GM19035 (cell line): ENCODE measurements around the gene DCDC2C.
"Not testable (repeated sequence)": the region's sequence is repeated elsewhere in the genome, so short reads cannot be mapped to it uniquely, and the experiment has no call there.

Experiments
- ATAC-seq: cut with Tn5 transposase; IDR thresholded peaks from one replicate; pipeline ENCODE4 v1.9.1; 2021; ENCODE audit not compliant: unreplicated experiment

Gene DCDC2C

DNA sequence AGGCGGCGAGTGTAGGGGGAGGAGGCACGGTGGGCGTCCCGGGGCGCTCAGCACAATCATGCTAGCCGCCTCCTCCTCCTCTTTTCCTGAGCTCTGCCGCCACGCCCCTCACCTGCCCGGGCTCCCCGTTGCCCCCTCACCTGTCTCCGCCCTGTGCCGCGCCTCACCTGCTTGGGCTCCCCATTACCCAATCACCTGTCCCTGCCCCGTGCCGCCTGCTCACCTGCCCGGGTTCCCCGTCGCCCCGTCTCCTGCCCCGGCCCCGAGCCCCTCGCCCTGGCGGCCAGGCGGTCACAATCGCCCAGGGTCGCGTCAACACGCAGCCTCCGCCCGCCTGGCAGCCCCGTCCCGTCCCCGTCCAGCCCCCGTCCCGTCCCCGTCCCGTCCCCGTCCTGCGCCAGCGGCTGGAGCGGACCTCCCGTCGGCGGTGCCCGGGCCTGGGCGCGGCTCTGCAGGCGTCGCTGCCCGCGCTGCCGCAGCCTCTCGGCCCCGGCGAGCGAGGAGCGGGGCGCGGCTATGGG is at the start of gene DCDC2C:
Gene DCDC2C (plus strand): TSS at position 340 of the 521 bp plus-strand sequence. CDS start 177 bp downstream, at position 517.
- no peak for ATAC-seq

- ATAC-seq, result no peak
Measured at GRCh38 chr2:3654011-3654410, 49.4 kb upstream of the DCDC2C start.

DNA sequence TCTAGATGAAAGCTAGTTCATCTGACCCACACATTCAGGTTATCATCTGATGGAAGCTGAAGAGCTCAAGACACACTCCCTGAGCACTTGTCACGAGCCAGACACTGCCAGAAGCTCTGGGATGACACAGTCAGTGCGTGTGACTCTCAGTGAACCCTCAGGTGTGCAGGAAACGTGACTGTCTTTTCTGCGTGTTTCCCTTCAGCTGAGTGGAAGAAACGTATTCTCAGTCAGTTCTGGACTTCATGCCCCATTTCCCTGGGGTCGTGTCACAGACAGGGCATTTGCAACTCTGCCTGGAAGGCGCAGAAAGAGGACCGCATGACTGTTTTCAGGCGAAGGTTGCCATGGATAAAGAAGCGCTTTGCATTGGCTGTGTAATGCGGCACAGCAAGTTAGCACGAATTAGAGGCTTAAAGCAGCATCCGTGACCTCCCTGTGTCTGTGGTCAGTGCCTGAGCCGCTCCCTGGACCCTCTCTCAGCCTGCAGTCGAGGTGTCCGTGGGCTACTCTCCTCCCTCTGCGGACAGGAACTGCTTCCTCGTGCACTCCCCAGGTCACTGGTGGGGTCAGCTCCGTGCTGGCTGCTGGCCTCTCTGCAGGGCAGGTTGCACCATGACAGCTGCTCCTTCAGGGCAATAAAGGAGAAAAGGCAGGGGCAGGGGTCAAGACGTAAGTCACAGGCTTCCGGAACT is 48.7 kb upstream of the DCDC2C start:
- no peak for ATAC-seq

DNA sequence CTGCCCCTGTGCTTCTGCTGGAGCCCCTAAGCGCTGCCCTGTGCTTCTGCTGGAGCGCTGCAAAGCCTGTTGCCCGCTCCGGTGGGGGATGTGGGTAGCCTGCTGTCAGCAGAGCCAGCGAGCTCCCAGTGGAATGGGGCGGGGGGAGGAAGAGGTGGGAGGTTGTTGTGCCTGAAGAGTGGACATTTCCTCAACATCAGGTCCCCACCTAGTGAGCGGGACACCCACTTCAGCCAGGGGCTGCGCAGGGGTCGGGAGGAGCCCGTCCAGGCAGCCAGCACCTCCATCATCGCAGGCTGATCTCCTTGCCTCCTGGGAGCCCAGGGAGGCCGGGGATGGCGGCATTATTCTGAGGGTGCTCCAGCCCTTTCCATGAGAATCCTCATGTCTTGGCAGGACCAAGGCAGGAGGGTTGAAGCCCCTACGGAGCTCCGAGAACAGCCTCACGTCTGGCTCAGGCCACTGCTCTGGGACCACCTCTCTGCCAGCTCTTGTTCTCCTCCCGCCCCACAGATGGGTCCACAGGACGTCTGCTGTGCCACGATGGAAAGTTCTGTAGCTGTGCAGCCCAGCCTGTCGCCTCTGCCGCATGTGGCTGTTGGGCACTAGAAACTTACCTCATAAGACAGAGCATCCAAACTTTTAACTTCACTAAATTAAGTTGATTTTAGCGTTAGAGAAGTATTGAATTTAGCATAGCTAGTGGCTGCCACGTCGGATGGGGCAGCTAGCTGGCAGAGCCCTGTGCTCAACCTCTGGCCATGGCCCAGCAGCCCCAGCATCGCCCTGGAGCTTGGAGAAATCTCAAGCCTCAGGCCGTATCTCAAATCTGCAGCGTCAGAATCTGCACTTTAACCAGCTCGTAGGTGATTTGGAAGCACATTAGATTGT is 47.3 kb upstream of the DCDC2C start:
- no peak for ATAC-seq

DNA sequence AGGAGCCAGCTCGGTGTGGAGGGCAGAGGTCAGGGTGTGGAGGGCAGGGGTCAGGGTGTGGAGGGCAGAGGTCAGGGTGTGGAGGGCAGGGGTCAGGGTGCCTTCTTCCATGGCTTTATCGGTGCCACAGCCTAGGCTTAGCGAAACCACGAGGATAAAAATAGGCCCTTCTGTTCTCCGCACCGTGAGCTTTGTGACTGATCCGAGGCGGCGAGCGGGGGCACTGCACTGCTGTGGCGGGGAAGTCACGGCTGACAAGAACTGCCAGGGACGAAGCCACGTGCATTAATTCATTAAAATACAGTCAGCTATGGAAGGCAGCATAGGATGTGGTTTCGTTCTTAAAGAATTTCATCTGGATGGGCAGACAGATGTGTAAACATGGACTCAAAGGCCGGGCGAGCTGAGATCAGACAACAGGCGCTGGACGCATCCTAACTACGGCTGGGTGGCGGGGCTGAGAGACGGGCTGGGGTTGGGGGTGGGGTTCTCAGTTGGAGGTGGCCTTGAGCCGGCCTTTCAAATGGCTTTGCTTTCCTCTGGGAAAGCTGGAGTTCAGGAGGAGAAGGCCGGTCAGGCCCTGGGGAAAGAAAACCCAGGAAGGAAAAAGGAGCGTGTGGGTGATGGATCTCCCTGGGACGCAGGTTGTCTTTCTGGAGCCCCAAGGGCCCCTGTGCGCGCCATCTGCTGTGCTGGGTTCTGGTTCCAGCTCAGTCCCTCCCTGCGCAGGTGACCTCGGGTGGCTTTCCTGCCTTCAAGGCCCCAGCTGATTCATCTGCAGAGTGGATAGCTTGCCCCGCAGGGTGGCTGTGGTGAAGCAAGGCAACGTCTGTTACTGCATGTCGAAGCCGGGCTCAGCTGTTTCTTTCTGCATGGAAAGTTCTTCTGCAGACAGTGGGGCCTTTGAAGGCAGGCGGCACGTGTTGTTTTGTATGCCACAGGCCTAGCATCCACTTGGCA is 46.3 kb upstream of the DCDC2C start:
- no peak for ATAC-seq

- ATAC-seq, result no peak
Measured at GRCh38 chr2:3657881-3658280, 45.5 kb upstream of the DCDC2C start, which contains the start of gene ALLC. TSS of gene ALLC (plus strand) at chr2:3658200. CDS start at chr2:3671158, 12,958 bp downstream.

DNA sequence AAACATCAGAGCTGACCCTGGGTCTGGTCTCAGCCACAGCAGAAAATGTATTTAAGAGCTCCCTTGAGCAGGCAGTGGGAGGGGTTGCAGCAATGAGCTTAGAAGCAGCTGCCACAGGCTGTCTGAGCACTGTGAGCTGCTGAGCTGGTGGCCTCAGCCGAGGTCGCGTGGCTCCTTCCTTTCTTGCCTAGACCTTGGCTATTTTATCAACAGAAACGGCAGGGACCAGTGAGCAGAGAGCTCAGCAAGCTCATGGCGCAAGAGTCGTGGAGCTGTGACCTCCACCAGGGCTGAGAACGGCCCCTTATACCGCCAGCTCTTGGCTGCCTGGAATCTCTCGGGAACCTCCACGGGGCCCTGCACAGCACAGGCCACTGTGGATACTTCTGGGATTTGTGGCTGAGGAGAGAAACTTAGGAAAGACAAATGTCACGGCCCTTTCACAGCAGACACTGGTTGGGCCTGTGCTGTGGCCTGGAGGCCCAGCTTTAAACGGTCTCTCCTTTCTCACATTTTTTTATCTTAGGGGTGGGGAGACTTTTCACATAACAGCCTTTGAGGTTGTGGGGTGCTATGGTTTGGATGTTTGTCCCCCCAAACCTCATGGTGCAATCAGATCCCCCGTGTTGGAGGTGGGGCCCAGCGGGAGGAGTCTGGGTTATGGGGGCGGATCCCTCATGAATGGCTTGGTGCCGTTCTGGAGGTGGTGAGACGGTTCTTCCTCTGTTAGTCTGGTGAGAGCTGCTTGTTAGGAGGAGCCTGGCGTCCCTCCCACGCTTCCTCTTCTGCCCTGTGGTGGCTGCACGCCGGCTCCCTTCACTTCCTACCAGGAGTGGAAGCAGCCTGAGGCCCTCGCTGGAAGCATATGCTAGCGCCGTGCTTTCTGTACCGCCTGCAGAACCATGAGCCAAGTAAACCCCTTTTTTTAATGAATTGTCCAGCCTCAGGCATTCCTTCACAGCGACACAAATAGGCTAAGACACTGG is 43.6 kb upstream of the DCDC2C start:
- no peak for ATAC-seq

DNA sequence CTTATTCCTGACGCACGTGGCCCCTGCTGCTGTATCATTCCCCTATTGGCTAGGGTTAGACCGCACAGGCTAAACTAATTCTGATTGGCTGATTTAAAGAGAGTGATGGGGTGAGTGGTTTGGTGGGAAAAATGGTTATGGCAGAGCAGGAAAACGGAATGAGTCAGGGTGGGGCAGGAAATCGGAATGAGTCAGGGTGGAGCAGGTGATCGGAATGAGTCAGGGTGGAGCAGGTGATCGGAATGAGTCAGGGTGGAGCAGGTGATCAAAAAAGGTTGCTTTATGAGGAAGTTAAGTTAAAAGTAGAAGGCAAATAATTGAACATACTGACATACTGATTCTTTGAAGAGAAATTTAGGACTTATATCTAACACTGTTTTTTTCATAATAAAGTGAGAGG is 42.7 kb upstream of the DCDC2C start:
- not testable (repeated sequence) for ATAC-seq

GRCh38 chr2:3661149-3661660 is 42.2 kb upstream of the DCDC2C start:
- no peak for ATAC-seq

GRCh38 chr2:3662239-3662638 is 41.1 kb upstream of the DCDC2C start:
- ATAC-seq, result no peak

GRCh38 chr2:3664118-3664517 is 39.3 kb upstream of the DCDC2C start:
- no peak for ATAC-seq

DNA sequence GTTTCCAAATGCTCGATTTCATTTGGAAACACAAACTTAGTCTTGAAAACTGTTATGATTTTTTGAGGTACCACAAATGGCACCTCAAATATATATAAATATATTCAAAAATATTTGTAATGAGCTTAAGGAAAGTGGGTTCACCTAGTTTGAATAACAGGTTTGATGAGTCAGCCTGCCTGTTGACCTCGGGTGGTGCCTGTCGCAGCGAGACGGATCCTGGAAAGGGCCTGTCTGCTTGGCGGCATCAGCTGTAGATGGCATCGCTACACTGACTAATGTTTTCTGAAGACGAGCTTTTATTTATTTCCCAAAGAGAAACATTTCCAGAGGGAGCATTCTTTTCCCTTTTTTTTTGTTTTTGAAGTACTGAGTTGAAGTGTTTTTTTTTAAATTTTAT is 38.5 kb upstream of the DCDC2C start:
- ATAC-seq, result no peak

DNA sequence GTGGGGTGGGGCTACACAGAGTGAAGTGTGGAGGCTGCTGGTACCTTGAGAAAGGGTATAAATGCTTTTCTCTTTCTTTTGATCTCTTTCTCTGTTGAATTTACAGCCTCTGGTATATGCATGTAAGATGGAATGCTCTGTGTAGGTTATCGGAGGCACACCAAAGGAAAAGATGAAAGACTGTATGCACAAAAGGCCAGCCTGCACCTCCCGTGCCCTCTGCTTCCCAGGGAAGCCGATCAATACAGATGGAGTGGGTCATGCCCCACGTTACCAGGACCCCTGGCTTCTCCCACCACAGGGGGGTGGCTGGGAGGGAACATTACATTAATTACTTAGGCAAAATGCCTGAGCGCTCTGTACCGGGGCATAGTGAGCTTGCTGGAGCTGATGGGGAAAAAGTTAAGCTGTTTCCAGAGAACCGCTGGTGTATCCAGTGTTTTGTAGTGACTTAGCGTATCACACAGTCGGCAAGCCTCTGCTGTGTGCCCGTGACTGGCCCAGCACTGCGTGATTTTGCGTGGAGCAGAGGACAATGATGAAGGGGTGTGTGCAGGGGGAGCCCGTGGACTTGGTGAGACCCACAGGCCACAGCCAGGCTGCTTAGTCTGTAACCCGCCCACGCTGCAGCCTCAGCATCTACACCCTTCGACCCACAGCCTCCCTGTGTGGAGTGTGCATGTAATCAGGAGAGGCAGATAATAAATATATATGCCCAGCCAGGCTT is 37.3 kb upstream of the DCDC2C start:
- no peak for ATAC-seq

- no peak for ATAC-seq
Measured at GRCh38 chr2:3666613-3666975, 36.8 kb upstream of the DCDC2C start.

- ATAC-seq, result no peak
Measured at GRCh38 chr2:3667151-3667631, 36.2 kb upstream of the DCDC2C start.

DNA sequence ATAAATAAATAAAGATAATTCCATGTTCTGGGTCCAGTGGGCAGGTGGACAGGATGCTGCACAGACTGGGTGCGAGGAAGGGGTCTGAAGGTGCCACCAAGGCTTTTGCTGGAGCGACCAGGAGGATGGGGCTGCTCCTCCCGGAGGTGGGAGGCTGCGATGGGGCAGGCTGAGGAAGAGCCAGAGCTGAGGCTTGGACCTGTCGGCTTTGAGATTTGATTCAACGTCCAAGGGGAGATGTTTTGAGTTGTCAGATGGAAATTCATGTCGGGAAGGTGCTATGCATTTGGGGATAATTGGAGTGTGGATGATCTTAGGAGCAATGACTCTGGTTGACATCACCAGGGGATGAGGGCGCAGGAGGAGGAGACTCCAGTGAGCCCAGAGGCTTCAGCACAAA is 33.7 kb upstream of the DCDC2C start:
- no peak for ATAC-seq

DNA sequence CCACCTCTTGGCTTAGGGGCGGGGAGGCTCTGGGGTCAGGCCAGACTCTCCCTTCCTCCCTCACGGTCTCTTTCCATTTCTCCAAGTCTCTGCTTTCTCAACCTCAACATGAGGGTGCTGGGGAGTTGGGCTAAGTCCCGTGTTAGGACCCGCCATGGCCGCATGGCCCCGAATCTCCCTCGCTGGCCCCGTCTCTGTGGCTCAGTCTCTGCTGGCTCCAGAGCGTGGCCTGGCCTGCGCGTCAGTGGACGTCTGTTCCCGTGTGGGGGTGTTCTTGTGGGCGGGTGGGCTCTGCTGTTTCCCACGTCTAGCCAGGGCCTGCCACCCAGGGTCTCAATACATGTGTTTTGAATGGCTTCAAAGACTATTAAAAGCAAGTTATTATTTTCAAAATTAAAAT is 33.0 kb upstream of the DCDC2C start:
- no peak for ATAC-seq

GRCh38 chr2:3670941-3671340 is 32.4 kb upstream of the DCDC2C start:
- no peak for ATAC-seq
